HUDEP-2 (cell line): ENCODE data around the gene DDT.
"Not testable (repeated sequence)": the region's sequence is repeated elsewhere in the genome, so short reads cannot be mapped to it uniquely, and the experiment has no call there.

Source experiments
- DNase-seq, 76 experiments: peaks; one replicate each; lab custom pipeline; 2025; ENCODE audit not compliant: unreplicated experiment in 76 of 76; lab: John Stamatoyannopoulos, UW

The DDT gene

DNA sequence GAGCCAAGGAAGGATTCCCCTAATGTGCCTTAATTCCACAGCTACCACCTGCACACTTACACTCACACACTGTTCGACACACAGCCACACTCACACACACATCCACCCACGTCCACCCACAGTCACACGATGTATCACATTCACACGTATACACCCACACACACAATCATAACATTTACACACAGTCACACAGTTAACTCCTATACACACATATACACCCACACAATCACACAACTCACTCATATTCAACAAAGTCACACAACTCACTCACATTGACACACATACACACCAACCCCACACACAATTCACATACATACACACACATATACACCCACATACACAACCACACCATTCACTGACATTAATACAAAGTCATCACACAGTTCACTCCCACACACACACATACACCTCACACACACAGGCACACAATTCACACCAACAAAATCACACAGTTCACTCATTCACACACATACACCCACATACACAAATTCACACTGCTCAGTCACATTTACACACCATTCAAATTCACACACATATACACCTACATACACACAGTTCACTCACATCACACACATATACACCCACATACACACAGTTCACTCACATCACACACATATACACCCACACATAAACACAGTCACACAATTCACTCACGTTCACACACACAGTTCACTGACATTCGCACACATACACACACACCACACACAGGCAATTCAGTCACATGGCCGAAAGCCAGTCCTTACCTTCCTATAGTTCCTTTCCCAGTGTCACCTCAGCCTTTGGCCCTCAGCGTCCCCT is 19.8 kb downstream of the DDT start:
- not testable (repeated sequence) for DNase-seq

- DNase-seq, result not testable (repeated sequence)
These were observed 20.8 kb downstream of the DDT start for GRCh38 chr22:23953485-23953884.

GRCh38 chr22:23952794-23953405 is 21.3 kb downstream of the DDT start:
- DNase-seq, result not testable (repeated sequence)

DNA sequence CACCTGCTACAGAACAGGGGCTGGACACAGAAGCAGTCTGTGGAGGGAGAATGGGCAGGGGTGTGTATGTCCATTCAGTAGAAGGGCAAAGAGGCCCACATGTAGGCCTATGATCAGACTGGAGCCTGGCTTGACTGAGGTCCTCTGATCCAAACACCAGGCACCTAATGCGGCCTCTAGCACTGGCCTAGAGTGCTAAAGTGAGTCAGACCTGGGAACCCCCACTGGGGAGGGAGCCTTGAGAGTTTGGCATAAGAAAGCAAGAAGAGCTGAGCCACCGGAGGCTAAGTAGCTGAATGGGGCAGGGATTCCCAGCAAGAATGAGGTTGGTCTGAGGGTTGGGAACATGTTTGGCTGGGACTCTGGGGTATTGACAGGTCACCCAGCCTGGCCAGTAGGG is 22.9 kb downstream of the DDT start:
- DNase-seq, result not testable (repeated sequence)

GRCh38 chr22:23949764-23950163 is 24.5 kb downstream of the DDT start:
- DNase-seq, result not testable (repeated sequence)

GRCh38 chr22:23947391-23947790 is 26.9 kb downstream of the DDT start:
- peak in 52 of 76 experiments; percentile 2 to 73 (median 31) for DNase-seq

DNA sequence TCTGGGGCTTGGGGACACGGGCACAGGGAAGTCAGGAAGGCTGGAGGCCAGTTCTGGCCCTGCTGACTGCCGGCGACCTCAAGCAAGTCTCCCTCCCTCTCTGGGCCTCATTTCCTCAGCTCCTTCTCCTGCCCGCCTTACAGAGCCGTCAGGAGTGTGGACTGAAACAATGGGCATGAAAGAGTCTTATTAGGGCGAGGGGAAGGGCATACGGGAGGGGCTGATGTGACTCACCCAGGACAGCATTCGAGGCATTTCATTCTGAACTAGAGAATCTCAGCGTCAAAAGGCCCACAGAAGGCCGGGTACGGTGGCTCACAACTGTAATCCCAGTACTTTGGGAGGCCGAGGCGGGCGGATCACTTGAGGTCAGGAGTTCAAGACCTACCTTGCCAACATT is 34.1 kb downstream of the DDT start:
- DNase-seq, result not testable (repeated sequence)

GRCh38 chr22:23939017-23939357 is 35.3 kb downstream of the DDT start:
- no peak for DNase-seq

GRCh38 chr22:23938328-23939016 is 35.8 kb downstream of the DDT start:
- no peak for DNase-seq

DNA sequence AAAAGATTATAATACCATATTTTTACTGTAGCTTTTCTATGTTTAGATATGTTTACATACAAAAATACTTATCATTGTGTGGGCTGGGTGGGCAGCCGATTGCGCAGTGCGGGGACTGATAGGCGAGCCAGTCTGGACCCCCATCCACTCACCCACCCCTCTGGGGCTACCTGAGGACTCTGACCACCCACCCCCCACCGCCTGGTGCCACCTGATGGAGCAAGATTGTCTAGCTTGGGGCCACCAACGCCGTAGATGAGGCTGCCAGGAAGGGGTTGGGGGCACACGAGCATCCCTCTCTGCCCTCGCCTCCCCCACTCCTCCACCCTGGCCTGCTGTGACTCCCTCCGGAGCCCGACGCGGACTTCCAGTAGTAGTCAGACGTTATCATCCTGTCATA is 47.7 kb downstream of the DDT start:
- DNase-seq, result no peak

DNA sequence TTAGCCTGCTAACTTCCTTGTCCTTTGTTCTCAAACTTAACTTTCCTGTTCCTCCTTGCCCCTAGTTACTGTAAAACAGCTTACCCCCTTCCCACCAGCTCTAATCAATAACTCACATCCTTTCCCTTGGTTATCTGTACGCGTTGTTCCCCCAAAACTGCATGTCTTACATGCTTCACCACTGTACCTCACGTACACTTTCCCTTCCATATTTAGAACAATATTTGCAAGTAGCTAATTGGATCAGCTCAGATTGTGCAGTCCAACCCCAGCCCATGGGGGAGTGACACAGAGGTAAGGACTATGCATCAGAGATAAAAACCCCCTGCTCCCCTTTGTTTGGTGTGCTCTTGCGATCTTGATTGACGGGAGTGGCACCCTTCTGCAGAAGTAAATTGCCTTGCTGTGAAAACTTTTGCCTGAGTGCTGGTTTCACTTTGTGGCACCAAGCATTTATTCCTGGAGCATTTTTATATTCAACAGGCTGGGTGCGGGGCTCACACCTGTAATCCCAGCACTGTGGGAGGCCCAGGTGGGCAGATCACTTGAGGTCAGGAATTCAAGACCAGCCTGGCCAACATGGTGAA is 49.1 kb downstream of the DDT start:
- no peak for DNase-seq

DNA sequence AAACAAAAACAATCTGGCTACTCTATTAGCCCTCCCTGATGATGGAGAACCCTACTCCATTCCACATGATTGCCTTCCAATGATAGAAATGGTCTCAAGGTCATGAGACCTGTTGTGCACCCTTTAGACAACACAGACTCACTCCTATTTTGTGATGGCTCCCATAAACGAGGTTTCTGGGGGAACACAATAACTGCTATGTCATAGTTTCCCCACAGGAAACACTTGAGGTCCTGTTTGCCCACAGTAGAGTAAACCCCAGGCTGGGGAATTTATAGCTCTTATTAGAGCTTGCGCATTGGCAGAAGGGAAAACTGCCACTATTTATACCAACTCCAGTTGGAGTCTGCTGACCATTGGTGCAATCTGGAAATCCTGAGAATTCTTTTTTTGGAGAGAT is 51.3 kb downstream of the DDT start:
- no peak for DNase-seq

DNA sequence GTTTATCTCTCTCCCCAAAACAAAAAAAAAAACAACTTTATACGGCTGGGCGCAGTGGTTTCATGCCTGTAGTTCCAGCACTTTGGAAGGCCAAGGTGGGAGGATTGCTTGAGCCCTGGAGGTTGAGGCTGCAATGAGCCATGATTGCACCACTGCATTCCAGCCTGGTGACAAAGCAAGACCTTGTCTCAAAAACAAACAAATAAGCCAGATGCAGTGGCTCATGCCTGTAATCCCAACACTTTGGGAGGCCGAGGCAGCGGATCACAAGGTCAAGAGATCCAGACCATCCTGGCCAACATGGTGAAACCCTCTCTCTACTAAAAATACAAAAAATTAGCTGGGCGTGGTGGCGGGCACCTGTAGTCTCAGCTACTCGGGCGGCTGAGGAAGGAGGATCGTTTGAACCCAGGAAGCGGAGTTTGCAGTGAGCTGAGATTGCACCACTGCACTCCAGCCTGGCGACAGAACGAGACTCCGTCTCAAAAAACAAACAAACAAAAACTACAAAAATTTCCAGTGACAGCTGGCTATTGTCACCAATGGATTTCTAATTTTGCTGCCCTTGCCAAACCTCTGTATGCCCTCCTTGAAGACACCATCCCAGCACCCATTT is 52.5 kb downstream of the DDT start:
- not testable (repeated sequence) for DNase-seq
